Epithelial cell of proximal tubule (primary cell): ENCODE data around the gene CHAD. TPM values are rescaled to one million over a fixed set of nuclear protein-coding genes. Genes with fewer than 3 reads are reported as not detected.

Experiments used
- DNase-seq: peaks from one replicate; pipeline ENCODE4 v3.0.0-alpha.2; 2011; ENCODE audit warnings: low read depth
- H3K4me3 ChIP-seq: 2 replicates; pipeline ENCODE4 v1.5.1; 2011; ENCODE audit warnings: low read depth, mild to moderate bottlenecking, low read length
- CTCF ChIP-seq: conservative IDR thresholded peaks from 2 replicates; pipeline ENCODE4 v1.5.1; 2012; ENCODE audit warnings: low read depth, mild to moderate bottlenecking, low read length
- total RNA-seq: library from RNA; depleted of rRNA; stranded (reverse); fragments of >200 nt; gene quantifications from 2 replicates; pipeline ENCODE4 v1.2.3, GENCODE V29; 2015

CHAD gene
- total RNA-seq, 1 donor from 2014 or later = not detected

GRCh38 chr17:50483266-50483665, 14.6 kb upstream of the CHAD start:
- no peak for TF ChIP-seq CTCF
- no peak overlapping the region for H3K4me3 ChIP-seq
- DNase-seq = no peak

GRCh38 chr17:50482516-50482915, 13.8 kb upstream of the CHAD start:
- peak overlapping the region; percentile 5 for H3K4me3 ChIP-seq
- DNase-seq = peak; percentile 86
- peak; percentile 88 for TF ChIP-seq CTCF

- DNase-seq = no peak
- no peak for TF ChIP-seq CTCF
- H3K4me3 ChIP-seq = no peak overlapping the region
Observed at GRCh38 chr17:50482110-50482509, 13.4 kb upstream of the CHAD start.

GRCh38 chr17:50481648-50482047, 13.0 kb upstream of the CHAD start:
- no peak for DNase-seq
- TF ChIP-seq CTCF = no peak
- H3K4me3 ChIP-seq = no peak overlapping the region

- DNase-seq = no peak
- no peak for TF ChIP-seq CTCF
- H3K4me3 ChIP-seq = no peak overlapping the region
Observed at GRCh38 chr17:50480854-50481490, 12.3 kb upstream of the CHAD start.

- TF ChIP-seq CTCF = no peak
- no peak for DNase-seq
- H3K4me3 ChIP-seq = no peak overlapping the region
Observed at GRCh38 chr17:50480142-50480764, 11.6 kb upstream of the CHAD start.

GRCh38 chr17:50479522-50480141, 11.0 kb upstream of the CHAD start:
- DNase-seq = no peak
- TF ChIP-seq CTCF = peak; percentile 40
- peak overlapping the region; percentile 91 for H3K4me3 ChIP-seq
